Glomerular endothelial cell (primary cell): ENCODE measurements around the gene P2RY8. TPM values are rescaled to one million over a fixed set of nuclear protein-coding genes. Genes with fewer than 3 reads are reported as not detected.
"Not testable (repeated sequence)": the region's sequence is repeated elsewhere in the genome, so short reads cannot be mapped to it uniquely, and the experiment has no call there.

Experiments
- DNase-seq: peaks from one replicate; pipeline ENCODE4 v3.0.0-alpha.2; 2011; ENCODE audit warnings: low read depth, low spot score; ENCODE audit errors: extremely low read depth
- total RNA-seq: library from RNA; depleted of rRNA; stranded (reverse); fragments of >200 nt; gene quantifications from 2 replicates; pipeline ENCODE4 v1.2.3, GENCODE V29; 2015

The P2RY8 gene
- total RNA-seq, 1 donor from 2014 or later: 0.23 TPM

DNA sequence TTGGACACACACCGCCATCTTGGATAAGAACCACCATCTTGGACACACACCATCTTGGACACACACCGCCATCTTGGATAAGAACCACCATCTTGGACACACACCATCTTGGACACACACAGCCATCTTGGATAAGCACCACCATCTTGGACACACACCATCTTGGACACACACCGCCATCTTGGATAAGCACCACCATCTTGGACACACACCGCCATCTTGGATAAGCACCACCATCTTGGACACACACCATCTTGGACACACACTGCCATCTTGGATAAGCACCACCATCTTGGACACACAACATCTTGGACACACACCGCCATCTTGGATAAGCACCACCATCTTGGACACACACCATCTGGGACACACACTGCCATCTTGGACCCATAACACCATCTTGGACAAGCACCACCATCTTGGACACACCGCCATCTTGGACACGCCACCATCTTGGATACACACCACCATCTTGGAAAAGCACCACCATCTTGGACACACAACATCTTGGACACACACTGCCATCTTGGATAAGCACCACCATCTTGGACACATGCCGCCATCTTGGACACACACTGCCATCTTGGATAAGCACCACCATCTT is 88.9 kb downstream of the P2RY8 start:
- not testable (repeated sequence) for DNase-seq

DNA sequence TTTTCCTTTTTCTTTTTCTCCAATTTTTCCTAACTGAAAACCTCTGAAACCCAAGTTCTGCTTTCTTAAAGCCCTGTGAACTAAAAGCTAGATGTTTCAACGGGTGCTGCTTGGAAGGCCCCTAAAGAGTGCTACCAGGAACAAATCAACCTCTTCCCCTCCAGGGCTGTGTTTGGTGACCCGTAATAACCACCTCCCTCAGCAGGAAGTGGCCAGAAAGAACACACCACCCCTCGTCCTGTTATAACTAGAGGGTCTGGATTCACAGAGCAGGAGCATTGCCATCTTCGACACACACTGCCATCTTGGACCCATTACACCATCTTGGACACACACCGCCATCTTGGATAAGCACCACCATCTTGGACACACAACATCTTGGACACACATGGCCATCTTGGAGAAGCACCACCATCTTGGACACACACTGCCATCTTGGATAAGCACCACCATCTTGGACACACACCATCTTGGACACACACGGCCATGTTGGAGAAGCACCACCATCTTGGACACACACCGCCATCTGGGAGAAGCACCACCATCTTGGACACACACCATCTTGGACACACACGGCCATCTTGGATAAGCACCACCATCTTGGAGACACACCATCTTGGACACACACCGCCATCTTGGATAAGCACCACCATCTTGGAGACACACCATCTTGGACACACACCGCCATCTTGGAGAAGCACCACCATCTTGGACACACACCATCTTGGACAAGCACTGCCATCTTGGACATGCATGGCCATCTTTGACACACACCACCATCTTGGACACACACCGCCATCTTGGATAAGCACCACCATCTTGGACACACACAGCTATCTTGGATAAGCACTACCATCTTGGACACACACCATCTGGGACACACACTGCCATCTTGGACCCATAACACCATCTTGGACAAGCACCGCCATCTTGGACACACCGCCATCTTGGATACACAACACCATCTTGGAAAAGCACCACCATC is 89.7 kb downstream of the P2RY8 start:
- DNase-seq: not testable (repeated sequence)

DNA sequence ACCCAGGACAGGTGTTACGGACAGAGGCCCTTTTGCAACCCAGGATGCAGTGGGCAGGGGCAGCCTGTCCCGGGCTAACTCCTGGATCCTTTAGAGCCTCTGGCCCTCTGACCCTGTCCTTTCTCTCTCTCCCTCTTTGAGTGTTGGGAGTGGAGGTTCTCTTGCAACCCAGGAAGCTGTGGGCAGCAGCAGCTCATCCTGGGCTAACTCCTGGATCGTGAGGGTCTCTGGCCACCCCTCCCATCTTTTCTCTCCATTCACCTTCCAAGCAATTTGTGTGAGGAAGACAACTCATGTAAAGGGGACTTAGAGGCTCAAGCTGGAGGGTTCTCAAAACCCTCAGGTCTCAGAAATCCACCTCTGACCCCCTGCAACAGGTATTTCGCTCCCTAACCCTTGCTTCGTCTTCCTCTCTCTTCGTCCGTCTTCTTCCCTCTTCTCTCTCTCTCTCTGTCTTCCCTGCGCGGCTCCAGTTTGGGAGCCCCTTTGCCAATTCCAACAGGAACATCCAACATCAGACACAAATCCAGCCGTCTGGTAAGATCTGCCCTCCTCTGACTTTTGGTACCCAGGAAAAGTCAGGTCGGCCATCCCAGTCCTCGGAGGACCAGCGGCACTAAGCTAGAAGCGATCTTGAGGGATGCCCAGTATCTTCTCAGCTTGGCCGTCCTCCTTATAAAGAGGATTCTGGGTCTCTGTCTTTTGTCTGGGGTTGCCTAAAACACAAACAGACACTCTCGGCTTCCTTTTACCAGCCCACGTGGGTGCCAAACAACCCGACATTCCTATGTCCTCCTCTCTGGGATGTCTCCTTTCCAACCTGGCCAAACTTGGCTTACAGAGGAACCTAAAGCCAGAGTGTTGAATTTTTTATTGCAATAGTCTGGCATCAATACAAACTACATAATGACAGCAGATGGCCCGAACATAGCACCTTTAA is 92.2 kb downstream of the P2RY8 start:
- DNase-seq: no peak

DNA sequence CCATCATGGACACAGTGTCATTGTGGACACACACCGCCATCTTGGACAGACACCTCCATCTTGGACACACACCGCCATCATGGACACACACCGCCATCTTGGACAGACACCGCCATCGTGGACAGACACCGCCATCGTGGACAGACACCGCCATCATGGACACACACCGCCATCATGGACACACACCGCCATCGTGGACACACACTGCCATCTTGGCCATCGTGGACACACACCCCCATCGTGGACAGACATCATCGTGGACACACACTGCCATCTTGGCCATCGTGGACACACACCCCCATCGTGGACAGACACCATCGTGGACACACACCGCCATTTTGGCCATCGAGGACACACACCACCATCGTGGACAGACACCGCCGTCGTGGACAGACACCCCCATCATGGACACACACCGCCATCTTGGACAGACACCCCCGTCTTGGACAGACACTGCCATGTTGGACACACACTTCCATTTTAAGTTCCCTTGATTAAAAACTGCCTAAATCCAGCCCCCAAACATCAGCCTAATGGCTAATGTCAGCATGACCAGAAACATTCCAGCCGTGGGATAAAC is 93.4 kb downstream of the P2RY8 start:
- no peak for DNase-seq

DNA sequence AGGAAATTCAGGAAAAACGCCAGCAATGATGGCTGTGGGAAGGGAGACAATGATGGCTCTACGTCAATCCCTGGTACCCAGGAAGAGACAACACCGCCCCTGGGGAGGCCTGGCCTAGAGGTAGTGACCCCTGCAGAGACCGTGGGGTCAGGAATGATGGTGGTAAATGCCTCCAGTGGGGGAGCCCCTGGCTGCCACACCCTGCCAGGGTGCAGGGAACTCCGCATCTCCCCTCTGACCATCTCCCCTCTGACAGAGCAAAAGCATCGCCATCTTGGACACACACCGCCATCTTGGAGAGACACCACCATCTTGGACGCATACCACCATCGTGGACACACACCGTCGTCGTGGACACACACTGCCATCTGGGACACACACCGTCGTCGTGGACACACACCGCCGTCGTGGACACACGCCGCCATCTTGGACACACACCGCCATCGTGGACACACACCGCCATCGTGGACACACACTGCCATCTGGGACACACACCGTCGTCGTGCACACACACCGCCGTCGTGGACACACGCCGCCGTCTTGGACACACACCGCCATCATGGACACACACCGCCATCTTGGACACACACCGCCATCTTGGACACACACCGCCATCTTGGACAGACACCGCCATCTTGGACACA is 94.1 kb downstream of the P2RY8 start:
- no peak for DNase-seq

DNA sequence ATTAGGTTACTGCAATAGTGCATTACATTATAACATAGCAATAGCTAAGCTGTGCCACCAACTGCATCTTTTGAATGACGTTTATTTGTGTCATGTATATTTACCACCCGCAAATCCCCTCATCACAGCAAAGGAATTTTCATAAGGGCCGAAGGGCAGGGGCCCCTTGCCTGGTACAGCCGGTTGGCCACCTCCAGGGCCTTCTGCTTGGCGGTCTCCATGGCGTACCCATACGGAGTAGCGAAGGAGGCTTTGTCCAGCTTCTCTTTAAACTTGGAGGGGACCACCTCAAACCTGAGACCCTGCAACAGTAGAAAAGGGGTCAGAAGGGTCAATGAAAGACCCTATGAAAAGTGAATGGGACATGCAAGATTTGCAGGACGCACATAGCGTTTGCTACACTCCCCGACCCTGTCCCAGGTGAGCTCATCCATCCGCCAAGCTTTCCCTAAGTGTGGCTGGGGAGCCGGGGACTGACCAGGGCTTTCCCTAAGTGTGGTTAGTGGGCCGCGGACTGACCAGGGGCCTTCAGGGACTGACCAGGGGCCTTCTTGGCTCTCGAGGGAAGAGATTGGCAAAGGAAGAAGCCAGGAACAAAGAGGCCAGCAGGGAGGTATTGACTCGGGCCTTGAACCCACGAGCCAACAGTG is 94.8 kb downstream of the P2RY8 start:
- no peak for DNase-seq

DNA sequence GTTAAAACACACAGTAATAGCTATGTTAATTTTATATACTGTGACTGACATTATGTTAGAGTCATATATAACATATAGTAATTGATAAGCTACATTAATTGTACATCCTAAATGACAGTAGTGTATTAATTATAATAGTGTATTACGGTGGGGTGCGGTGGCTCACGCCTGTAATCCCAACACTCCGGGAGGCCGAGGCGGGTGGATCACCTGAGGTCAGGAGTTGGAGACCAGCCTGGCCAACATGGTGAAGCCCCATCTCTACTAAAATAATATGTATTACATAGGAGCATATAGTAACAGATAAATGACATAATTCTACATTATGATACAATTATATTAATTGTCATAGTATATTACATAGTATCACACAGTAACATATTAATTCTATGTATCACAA is 96.5 kb downstream of the P2RY8 start:
- DNase-seq: no peak

DNA sequence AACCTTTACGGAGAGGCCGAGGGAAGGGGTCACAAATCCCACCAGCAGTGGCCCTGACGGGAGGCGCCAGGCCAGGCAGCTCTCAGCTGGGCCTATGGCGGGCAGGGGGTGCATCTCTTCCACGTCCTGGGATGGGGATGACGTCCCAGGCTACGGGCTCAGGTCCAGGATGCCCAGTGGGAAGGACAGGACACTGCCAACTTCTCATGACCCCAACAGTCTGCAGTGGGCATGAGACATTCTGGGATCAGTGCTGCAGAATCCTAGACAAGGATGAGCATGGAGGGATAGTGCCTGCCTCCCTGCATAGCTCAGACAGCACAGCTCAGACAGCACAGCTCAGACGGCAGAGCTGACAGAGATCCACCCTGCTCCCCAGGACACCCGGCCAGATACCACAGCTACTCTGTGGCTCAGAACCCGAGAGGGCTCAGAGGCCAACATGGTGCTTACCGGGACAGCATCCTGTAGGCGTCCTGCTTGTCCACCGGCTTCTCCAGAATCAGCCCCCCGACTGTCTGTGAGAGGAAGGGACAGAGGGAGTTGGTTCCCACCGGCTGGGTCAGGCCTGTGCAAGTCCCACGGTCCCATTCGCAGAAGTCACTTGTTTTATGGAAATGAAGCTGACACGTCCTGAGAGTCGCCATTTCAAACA is 101.6 kb downstream of the P2RY8 start:
- DNase-seq: no peak

DNA sequence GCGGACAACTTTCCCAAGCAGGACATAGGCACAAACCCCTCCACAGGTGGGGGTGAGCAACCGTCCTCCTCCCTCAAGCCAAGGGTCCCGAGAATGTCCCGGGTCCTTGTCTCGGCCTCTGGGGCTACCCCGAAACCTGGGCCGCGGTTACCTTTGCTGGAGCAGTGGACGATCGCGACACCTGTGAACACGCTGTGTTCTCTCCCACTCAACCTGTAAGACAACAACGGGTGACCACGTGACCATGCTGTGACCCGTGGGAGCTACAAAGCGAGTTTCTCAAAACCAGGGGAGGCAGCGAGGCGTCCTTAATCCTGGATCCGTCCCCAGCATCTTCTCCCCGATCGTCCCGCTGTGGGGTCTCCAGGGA is 102.1 kb downstream of the P2RY8 start:
- no peak for DNase-seq

DNA sequence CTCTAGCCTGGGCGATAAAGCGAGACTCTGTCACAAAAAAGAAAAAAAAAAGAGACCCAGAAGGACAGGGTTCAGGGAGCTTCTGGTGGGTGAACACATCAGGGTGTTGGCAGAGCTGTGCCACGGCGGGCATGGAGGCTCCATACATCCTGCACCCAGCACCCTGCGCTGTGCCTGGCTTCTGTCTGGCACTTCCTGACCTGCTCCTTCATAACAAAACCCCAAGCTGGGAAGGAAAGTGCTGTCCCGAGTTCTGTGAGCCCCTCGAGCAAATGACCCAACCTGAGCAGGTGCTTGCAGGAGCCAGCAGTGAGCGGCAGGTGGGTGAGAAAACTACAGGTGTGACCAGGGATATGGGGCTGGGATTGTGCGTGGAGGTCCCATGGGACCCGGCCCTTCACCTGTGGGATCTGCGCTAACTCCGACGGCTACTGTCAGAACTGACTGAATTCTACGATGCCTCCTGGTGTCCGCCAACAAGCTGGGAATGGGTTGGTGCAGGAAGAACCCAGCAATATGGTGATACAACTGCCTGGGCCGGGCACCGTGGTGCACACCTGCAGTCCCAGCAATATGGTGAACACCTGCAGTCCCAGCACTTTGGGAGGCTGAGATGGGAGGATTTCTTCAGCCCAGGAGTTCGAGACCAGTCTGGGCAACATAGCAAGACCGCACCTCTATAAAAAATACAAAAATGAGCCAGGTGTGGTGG is 103.2 kb downstream of the P2RY8 start:
- DNase-seq: no peak

DNA sequence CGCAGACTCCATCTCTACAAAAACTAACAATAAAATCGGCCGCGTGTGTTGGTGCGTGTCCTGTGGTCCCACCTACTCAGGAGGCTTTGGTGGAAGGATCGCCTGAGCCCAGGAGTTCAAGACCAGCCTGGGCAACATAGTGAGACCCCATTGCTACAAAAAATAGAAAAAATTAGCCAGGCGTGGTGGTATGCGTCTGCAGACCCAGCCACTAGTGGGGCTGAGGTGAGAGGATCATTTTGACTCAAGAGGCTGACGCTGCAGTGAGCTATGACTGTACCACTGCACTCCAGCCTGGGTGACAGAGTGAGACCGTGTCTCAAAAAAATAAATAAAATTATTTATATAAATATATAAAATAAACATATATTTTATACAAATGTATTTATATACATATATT is 106.5 kb downstream of the P2RY8 start:
- DNase-seq: no peak

DNA sequence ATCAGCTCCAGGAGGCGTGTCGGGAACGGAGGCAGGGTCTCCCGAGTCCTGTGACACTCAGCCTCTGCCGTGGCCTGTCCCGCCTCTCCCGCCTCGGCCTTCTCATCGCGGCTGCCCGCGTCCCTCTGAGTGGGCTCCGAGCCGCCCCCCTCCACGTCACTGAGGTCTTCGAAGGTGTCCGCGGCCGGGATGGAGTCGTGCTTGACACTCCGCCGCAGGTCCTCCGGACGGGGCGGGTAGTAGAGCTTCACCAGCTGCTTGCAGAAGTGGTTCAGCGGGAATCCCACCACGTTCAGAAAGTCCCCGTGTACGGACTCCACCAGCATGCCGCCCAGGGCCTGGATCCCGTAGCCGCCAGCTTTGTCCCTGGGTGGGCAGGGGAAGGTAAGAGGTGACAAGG is 109.2 kb downstream of the P2RY8 start:
- DNase-seq: no peak

DNA sequence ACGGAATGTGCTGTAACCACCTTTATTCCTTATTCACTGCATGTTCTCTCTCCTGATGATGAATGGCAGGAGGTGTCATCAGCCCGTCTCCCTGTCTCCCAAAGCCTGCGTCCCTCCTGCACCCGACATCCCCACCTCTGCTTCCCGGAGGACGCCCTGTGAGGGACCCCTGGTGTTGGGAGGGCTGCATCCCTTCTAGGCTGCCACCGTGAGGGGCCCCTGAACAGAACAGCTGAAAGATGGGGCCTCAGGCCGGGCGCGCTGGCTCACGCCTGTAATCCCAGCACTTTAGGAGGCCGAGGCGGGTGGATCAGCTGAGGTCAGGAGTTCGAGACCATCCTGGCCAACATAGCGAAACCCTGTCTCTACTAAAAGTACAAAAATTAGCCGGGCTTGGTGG is 110.7 kb downstream of the P2RY8 start:
- not testable (repeated sequence) for DNase-seq

DNA sequence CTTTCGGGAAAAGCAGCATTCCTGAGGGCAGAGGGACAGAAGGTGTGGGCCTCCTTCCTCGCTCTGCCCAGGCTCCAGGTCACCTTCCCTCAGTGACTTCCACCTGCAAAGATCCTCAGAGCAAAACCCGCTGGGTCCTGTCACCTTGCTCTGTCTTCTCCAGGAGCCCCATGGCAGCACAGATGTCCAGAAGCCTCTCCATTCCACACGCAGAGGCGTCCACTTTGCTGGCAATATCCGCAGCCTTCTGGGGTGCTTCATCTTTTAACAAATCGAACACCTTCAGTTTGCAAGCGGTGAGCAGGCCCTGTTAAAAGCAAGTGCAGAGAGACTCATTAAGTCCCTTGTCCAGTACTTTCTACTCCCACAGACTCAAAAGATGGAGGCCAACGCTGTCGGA is 111.6 kb downstream of the P2RY8 start:
- DNase-seq: no peak

DNA sequence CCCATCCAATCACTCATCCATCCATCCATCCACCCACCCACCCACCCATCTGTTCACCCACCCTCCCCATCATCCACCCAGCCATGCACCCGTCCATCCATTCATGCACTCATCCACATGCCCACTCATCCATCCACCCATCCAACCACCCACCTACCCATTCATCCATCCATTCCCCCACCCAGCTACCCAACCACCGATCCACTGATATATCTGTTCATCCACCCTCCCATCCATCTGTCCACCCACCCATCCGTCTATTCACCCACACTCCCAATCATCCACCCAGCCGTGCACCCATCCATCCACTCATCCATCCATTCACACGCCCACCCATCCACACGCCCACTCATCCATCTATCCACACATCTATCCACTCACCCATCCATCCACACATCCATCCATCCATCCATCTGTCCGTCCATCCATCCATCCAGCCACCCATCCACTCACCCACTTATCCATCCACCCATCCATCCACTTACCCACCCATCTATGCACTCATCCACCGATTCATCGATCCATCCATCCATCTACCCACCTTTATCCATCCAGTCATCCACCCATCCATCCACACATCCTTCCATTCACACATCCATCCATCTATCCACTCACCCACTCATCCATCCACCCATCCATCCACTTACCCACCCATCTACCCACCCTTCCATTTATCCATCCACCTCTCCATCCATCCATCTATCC is 112.7 kb downstream of the P2RY8 start:
- no peak for DNase-seq

DNA sequence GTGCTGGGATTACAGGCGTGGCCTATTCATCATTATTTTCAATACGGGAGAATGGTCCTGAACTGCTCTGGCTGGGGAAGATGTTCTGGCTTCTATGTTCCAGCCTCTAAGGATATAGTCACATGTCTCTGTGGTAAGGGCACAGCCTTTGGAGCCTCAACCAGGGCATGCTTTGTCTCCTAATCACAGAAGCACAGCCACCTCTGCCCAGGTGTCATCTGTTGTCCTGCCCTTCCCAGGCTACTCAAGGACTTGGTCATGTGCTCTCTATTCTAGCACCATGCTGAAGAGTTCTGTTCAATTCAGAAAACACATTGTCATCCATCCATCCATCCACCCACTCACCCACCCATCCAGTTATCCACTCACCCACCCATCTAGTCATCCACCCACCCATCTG is 113.8 kb downstream of the P2RY8 start:
- no peak for DNase-seq

DNA sequence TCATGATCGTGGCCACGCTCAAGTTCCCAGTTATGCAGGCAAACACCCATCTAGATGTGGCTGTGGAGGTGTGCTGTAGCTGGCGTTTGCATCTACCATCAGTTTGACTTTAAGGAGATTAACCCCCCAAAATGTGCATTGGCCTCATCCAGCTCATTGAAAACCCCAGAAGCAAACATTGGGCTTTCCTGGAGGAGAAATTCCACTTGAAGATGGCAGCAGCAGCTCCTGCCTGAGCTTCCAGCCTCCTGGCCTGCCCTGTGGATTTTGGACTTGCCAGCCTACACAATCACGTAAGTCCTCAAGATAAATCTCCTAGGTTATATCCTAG is 114.9 kb downstream of the P2RY8 start:
- no peak for DNase-seq

DNA sequence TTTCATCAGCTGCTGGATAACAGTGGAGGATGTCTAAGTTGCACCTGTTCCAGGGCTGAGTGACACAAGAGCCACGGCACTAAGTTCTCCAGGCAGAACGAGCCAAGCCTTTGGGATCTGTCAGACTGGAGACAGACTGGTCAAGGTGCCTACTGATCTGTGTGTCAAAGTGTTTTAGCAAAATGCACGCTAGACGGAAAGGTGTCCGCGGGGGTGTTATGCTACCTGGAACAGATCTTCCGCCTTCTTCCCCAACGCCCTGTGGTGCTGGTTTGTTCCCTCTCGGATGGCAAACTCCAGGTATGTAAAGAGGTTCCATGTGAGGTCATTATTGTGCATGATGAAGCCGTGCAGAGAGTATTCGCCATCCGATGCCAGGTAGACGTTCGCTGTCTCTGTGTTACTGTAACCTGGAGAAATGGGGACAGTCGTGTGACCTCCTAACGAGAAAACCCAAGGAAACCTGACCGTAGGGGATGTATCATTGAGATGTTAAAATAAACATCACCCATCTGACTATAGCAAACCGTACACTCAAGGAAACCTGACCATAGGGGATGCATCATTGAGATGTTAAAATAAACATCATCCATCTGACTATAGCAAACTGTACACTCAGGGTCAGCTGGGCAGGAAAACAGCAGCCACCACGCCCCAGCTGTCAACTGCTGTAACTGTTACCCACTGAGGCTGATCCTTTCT is 115.4 kb downstream of the P2RY8 start:
- DNase-seq: no peak
